ENCODE measurements around the gene TOB2. TPM values are rescaled to one million over a fixed set of nuclear protein-coding genes. Genes with fewer than 3 reads are reported as not detected.
A peak's percentile ranks its signal among the peaks of the same experiment; 100 is the strongest.

TOB2 gene
- polyA plus RNA-seq, 1 experiment: 24.3 TPM

DNA sequence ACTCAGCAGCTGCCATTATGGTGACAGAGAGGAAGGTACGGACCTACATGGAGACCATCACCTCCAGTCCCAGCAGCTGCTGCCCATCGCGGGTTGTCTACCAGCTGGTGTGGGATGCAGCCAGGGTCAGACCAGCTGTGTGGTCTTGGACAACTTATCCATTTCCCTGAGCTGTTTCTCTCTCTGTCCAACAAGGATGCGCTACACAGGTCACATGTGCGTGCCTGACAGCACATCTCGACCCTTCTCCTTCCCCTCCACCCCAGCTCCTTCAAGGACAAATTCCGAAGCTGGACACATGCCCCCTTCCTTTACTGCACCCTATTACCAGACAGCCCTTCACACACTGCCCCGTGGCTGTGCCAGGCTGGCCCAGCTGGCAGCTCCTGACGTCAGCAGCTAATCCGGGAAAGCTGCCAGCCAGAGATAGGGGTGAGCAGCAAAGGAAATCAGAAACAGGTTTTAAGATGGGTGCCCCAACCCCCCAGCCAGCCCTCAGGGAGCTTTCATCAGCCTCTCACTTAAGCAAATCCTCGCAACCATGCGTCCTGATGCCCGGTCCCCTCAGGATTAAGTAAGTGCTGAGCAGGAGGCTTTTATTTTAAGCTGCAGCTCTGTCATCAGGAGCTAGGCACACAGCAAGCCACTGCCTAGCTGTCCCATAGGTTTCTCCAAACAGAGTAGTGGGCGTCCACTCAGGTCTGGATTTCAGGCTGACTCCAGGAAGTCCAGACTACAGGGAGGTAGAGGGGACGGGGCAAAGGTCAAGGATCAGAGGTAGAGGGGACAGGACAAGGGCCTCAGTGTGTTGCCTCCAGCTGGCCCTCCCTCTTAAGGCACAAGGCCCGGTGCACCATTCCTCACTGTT, 44.6 kb downstream of the TOB2 start:
- ChIA-PET CTCF (interaction anchor here (0.7 to 6.9 kb wide), 16 partner anchors 9 to 479 kb away, joined by 3 to 170 read pairs (median 7); partner anchors contain the start of genes TEF and TOB2), POLR2A (interaction anchor here (0.5 to 0.8 kb wide), 3 partner anchors 20 to 117 kb away, joined by 3 to 7 read pairs (median 3); partner anchors contain the start of gene TEF)
- DNase-seq (ENCODE audit: low read depth): peak; percentile 44
- Histone ChIP-seq H3K4me3 (ENCODE audit: low read depth, low read length) (no peak overlapping the region), H3K27me3 (ENCODE audit: control insufficient read depth, insufficient read depth, low read length) (no peaks in the 10 kb centered on the region), H3K36me3 (ENCODE audit: control insufficient read depth, insufficient read depth, low read length) (peaks cover 9% of the 10 kb centered on the region)
- no peak for TF ChIP-seq CTCF (IDR thresholded peaks at IDR 0.05; ENCODE audit: insufficient read depth, low read depth, low read length)

- Histone ChIP-seq H3K36me3 (ENCODE audit: control insufficient read depth, insufficient read depth, low read length) (peaks cover 30% of the 10 kb centered on the region), H3K4me3 (ENCODE audit: low read depth, low read length) (no peak overlapping the region), H3K27me3 (ENCODE audit: control insufficient read depth, insufficient read depth, low read length) (no peaks in the 10 kb centered on the region)
- DNase-seq (ENCODE audit: low read depth): no peak
- ChIA-PET CTCF (interaction anchor here (0.8 to 6.9 kb wide), 2 partner anchors 118 to 148 kb away, joined by 3 to 170 read pairs; no protein-coding TSS in a partner anchor), POLR2A (no interaction called here)
- no peak for TF ChIP-seq CTCF (IDR thresholded peaks at IDR 0.05; ENCODE audit: insufficient read depth, low read depth, low read length)
Observed at GRCh38 chr22:41398921-41399320, 47.7 kb downstream of the TOB2 start.

DNA sequence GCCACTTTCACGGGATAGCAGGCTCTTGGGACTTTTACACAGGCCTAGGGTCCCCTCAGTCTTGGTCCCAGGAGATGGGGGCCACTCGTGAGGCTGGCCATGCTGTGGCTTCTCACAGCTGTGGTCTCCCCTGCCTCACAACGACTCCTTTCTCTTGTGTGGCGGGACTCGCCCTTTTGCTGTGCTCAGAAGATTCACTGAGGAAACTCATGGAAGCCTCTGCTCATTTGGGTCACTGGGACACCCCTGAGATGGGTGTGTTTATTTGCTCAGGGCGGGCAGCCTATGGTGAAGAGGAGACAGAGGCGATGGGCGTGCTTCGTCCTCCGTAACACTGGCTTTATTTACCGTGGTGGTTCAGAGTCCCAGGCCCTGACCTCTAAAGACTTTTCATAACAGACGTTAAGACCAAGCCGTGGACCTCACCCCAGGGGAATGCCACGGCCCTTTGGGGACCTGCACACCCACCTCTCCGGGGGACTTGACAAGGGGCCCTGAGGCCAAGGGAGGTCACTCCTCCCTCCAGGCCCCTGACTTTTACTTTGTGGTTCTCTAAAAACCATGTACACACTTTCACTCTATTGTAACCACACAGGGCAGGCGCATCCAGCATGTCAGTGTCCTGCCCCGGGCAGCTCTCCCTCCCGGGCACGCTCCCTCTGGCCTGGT, 49.3 kb downstream of the TOB2 start:
- no peaks in the 10 kb centered on the region for H3K27me3 ChIP-seq (ENCODE audit: control insufficient read depth, insufficient read depth, low read length)
- TF ChIP-seq CTCF (IDR thresholded peaks at IDR 0.05; ENCODE audit: insufficient read depth, low read depth, low read length): no peak
- no peak for DNase-seq (ENCODE audit: low read depth)
- peaks cover 30% of the 10 kb centered on the region for H3K36me3 ChIP-seq (ENCODE audit: control insufficient read depth, insufficient read depth, low read length)
- H3K4me3 ChIP-seq (ENCODE audit: low read depth, low read length): no peak overlapping the region
- ChIA-PET POLR2A (no interaction called here), CTCF (interaction anchor here (0.7 kb wide), 1 partner anchor 120 kb away, joined by 3 read pairs; no protein-coding TSS in a partner anchor)

- CTCF ChIA-PET: interaction anchor here (3.2 kb wide), 1 partner anchor 8 kb away, joined by 12 read pairs; no protein-coding TSS in a partner anchor
- TF ChIP-seq CTCF (IDR thresholded peaks at IDR 0.05; ENCODE audit: insufficient read depth, low read depth, low read length): no peak
- Histone ChIP-seq H3K27me3 (ENCODE audit: control insufficient read depth, insufficient read depth, low read length) (no peaks in the 10 kb centered on the region), H3K36me3 (ENCODE audit: control insufficient read depth, insufficient read depth, low read length) (peaks cover 32% of the 10 kb centered on the region), H3K4me3 (ENCODE audit: low read depth, low read length) (no peak overlapping the region)
- POLR2A ChIA-PET: no interaction called here
- DNase-seq (ENCODE audit: low read depth): no peak
Observed at GRCh38 chr22:41395531-41396240, 50.9 kb downstream of the TOB2 start.

All from BJ (cell line).